GM03348 (cell line): ENCODE data around the gene R3HDM4.
A peak's percentile ranks its signal among the peaks of the same experiment; 100 is the strongest.

Source experiments
- DNase-seq: peaks from one replicate; pipeline ENCODE4 v3.0.0; 2012; ENCODE audit warnings: low spot score

R3HDM4 gene

DNA sequence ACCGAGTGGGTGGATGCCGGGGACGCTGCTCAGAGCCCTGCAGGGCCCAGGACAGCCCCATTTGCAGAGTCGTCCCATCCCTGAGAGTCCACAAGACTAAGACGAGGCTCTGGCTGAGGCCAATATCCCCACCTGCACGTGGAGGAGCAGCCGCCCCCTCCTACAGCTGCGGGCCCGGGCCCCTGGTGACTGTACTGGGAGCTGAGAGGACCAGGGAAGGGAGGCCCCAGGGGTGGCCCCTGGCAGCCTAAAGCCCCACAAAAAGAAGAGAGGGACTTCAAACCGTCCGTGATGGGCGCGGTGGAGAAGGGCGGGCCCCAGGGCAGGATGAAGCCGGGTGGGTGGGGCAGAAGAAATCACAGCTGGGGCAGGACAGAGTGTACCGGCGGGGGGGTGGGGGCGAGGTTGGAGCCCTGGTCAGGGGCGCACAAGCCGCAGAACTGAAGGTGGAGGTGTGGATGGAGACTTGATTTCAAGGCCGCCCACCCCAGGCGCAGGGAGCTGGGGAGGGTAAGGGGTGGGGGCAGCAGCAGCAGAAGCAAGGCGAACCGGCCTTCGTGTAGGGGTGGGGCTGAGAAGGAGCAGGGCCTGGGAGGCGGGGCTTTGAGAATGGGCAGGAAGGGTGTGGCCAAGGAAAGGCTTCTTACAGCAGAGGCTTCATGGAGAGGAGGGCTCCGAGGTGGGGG is 40.6 kb downstream of the R3HDM4 start:
- peak; percentile 64 for DNase-seq

DNA sequence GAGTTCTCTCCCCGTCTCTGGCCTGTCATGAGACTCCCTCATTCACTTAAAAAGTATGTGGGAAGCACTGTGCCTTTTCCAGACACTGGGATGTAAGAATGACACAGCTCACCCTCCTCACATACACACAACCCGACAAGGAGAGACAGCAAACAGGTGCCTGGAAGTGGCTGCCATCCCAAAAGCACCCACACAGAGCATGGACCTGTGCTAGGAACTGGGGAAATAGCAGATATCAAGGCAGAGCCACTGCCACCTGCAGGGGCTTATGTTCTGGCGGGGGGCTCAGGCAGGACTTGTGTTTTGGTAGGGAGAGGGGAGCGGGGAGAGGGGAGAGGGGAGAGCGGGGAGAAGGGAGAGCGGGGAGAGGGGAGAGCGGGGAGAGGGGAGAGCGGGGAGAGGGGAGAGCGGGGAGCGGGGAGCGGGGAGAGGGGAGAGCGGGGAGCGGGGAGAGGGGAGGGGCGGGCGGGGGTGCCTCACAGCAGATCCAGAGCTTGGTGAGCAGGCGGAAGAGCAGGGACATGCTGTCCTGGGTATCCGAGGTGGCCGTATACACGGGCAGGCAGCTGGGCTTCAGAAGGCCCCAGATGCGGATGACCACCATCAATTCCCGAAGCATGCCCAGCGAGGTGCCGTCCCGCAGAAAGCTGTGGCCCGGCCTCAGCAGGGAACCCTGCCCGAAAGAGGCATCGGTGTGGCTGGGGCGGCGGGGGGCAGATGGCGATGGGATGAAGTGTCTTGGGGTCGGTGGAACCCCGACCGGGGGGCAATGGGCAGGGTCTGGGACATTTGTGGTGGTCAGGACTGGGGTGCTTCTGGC is 41.4 kb downstream of the R3HDM4 start:
- no peak for DNase-seq

DNA sequence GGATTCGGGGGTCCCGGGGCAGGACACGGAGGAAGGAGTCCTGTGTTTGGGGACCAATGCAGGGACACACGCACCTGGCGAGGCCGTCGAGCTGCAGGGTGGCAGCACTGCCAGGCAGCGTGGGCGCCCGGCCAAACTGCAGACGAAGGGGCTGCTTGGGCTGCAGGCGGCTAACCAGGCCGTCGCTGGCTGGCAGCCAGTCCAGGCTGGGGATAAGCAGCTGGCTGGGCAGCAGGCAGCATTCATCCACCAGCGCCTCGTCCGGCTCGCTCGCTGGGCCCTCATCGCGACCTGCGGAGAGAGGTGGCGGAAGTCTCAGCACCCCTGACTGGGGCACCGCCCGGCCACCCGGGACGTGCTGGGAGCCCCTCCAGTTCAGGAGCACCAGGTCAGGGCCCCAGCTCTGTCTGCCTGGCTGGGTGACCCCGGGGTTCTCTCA is 42.0 kb downstream of the R3HDM4 start:
- no peak for DNase-seq

DNA sequence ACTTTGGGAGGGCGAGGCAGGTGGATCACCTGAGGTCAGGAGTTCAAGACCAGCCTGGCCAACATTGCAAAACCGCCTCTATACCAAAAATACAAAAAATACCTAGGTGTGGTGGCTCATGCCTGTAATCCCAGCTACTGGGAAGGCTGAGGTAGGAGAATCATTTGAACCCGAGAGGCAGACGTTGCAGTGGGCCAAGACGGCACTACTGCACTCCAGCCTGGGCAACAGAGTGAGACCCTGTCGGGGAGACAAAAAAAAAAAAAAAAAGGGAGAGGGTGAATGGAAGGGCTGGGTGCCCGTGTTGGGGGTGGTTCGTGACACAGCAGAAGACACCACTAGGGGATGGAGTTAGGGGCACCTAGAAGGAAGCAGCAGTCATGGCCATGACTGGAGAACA is 42.7 kb downstream of the R3HDM4 start:
- DNase-seq: no peak

DNA sequence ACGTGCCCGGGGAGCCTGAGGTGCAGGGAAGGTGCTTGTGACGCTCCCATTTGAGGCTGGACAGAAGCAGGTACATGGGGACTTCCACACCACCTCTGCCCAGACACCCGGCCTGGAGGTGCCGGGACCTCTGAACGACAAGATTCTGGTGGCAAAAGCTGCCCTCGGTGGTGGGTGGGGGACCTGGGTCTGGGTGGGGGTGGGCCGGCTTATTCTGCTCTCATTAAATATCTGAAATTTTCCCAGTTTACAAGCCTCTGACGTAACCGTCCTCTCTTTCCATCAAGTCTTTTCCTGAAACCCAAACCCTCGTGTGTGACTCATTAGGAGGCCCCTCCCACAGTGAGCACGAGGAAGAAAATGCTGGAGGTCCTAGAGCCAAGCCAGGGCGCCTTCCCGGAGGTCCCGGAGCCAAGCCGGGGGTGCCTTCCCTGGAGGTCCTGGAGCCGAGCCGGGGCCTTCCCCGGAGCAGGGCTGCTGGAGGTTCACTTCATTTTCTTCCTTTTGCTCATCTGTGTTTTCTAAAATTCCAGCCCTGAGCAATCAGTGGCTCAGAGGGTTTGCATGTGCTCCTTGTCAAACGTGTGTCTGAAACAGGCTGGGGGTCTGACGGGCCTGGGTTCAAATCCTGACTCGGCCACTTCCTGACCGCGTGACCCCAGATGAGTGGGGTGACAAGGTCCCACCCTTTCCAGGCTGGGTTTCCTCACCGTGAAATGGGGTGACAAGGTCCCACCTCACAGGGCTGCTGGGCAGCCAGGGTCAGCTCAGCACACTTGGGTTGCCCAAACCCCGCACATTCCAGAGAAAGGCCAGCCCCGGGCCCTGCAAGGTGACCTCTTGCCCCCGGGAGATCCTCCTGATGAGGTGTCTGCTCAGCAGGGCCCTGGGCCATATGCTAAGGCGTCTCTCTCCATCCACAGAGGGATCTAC is 43.5 kb downstream of the R3HDM4 start:
- peak; percentile 92 for DNase-seq

DNA sequence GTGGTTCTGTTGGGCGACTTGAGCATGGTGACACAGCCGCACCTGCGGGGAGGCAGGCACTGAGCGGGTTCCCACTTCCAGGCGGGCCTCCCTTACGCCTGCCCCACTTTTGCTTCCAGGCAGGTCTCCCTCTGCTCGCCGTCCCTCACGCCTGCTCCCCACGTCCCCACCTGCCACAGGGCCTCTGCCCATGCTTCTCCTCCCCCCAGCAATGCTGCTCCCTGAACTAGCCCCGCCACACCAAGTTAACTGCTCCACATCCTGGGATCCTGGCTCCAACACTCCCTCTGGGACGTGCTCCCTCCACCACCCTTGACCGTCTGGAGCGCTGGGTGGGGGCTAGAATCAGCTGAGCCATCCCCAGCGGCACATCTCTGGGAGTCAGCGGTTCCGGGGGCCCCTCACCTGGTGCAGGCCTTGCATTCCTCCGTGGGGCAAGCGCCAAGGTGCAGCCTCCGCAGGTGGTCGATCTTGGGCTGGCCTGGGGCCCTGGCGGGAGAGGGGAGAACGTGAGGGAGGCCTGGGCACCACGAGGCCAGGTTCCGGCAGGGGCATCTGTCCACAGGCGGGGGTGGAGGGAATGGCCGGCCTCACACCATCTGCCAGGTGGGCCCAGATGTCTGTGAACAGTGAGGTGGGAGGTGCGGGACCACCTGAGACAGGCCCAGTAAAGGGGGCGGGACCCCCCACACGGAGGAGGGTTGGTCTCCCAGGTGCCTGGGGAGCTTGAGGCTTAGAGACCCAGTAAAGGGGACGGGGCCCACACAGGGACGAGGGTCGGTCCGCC is 44.4 kb downstream of the R3HDM4 start:
- DNase-seq: no peak

DNA sequence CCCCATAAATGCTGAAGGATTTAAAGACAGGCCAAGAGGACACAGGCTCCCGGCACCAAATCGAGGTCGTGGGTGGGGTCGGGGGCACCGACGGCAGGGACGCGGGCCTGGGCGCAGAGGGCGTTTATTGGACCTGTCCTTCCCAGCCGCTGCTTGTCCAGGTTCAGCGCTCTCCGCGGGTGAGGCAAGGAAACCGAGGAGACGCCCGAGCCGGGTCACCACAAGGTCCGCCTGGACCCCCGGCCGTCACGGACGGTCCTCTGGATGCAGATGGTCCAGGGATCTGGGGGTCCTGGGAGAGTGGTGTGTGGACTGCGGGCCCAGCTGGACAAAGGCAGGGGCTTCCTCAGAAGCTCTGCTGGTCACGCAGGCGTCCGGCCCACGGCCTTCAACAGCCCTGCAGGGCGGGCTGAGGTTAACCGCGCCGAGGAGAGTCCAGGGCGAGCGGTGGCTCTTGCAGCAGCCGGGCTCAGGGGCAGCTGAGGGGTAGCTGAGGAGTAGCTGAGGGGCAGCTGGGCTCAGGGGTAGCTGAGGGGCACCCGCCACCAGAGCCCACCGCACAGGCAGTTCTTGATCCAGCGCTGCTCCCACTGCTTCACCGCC is 45.1 kb downstream of the R3HDM4 start:
- no peak for DNase-seq

DNA sequence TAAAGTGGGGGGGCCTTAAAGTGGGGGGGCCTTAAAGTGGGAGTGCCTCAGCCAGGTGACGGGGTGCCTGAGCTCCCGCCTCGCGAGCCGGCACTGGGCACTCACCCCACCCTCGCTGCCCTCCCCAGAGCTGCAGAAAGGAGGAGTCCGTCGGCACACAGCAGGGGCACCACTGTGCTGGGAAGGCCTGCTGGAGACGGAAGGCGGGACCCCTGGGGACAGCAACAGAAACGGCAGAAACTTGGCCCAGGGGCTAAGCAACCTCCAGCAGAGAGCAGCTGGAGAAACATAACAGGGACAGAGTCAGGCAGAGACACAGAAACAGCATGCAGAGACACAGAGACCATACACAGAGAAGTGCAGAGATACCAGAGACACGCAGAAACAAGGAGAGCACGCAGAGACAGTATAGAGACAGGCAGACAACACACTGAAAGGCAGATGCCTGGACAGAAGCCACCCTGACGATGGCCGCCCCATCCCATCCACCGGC is 45.7 kb downstream of the R3HDM4 start:
- DNase-seq: no peak

DNA sequence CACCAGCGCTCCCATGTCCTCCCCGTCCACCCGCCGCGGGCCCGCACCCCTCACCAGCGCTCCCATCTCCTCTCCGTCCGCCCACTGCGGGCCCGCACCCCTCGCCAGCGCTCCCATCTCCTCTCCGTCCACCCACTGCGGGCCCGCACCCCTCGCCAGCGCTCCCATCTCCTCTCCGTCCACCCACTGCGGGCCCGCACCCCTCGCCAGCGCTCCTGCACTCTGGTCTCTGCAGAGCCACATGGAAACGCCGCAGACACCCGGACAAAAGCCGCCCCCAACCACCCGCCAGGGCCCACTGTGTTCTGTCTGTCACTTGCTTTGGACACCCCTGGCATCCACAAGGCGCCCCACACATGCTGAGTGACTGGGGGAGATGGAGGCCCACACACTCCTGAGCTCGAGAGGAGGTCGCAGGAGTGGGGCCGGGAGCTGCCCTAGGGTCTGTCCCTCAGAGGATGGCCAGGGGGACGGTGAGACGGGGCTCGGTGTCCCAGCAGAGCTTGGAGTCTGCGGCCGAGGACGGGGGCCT is 46.2 kb downstream of the R3HDM4 start:
- DNase-seq: no peak

DNA sequence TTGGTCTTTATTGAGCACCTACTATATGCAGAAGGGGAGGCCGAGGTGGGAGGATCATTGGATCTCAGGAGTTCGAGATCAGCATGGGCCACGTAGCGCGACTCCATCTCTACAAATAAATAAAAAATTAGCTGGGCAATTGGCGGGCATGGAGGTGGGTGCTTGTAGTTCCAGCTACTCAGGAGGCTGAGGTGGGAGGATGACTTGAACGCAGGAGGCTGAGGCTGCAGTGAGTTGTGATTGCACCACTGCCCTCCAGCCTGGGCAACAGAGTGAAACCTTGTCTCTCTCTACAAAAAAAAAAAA is 49.8 kb downstream of the R3HDM4 start:
- no peak for DNase-seq

DNA sequence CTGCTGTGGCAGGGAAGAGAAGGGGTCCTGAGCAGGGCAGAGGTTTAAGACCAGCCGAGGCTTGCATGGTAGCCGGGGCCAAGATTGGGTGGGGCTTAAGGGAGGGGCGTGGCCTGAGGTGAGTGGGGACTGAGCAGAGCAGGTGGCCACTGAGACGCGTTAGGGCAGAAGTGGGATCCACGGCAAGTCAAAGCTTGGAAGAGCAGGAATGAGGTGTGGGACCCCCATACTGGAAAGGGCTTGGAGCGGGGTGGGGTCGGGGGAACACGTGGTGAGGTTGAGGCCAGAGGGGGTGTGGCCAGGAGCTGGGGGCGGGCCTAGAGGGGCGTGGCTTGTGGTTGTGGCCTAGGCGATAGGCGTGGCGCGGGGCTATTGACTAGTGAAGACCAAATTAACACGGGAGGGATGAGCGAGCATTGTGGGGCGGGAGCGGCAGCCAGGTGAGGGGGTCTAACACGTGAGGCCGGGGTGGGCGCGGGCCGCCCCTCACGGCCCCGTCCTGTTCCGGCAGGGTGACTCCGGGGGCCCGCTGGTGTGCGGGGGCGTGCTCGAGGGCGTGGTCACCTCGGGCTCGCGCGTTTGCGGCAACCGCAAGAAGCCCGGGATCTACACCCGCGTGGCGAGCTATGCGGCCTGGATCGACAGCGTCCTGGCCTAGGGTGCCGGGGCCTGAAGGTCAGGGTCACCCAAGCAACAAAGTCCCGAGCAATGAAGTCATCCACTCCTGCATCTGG is 50.3 kb downstream of the R3HDM4 start:
- DNase-seq: peak; percentile 54

DNA sequence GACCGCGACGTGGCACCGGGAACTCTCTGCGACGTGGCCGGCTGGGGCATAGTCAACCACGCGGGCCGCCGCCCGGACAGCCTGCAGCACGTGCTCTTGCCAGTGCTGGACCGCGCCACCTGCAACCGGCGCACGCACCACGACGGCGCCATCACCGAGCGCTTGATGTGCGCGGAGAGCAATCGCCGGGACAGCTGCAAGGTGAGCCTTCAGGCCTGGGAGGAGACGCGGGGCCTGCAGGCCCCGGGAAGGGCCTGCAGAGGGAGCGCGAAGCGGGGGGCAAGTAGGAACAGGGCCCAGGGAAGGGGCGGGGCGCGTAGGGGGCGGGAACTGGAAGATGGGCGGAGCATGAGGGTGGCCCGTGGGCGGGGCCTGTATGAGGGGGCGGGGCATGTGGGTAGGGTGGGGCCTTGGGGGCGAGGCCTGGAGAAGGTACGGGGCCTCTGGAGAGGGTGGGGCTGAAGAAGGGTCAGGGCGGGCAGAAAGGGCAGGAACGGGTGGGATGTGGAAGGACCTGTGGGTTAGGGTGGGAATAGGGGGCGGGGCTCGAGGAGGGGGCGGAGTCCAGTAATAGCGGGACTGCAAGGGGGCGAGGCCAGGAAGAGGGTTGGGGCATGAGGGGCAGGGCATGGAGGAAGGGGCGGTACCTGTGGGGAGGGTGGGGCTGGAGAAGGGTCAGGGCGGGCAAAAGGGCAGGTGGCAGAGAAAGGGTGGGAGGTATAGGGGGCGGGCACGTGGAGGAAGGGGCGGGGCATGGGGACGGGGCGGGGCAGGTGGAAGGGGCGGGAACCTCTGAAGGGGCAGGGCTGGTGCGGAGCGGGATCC is 51.1 kb downstream of the R3HDM4 start:
- DNase-seq: peak; percentile 64

DNA sequence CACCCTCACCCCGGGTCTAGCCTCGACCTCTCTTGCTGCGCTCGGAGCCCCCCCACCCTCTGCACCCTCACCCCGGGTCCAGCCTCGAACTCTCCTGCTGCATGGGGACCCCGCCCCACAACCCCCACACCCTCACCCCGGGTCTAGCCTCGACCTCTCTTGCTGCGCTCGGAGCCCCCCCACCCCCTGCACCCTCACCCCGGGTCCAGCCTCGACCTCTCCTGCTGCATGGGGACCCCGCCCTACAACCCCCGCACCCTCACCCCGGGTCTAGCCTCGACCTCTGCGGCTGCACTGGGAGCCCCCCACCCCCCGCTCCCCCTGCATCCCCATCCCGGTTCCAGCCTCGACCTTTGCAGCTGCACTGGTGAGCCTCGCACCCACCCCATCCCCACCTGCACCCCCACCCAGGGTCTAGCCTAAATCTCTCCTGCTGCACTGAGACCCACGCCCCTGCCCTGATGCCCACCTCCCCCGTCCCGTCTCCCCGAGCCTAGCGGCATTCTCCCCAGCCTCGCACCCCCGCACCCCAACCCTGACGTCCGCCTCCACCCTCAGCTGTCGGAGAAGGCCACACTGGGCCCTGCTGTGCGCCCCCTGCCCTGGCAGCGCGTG is 51.8 kb downstream of the R3HDM4 start:
- DNase-seq: no peak

DNA sequence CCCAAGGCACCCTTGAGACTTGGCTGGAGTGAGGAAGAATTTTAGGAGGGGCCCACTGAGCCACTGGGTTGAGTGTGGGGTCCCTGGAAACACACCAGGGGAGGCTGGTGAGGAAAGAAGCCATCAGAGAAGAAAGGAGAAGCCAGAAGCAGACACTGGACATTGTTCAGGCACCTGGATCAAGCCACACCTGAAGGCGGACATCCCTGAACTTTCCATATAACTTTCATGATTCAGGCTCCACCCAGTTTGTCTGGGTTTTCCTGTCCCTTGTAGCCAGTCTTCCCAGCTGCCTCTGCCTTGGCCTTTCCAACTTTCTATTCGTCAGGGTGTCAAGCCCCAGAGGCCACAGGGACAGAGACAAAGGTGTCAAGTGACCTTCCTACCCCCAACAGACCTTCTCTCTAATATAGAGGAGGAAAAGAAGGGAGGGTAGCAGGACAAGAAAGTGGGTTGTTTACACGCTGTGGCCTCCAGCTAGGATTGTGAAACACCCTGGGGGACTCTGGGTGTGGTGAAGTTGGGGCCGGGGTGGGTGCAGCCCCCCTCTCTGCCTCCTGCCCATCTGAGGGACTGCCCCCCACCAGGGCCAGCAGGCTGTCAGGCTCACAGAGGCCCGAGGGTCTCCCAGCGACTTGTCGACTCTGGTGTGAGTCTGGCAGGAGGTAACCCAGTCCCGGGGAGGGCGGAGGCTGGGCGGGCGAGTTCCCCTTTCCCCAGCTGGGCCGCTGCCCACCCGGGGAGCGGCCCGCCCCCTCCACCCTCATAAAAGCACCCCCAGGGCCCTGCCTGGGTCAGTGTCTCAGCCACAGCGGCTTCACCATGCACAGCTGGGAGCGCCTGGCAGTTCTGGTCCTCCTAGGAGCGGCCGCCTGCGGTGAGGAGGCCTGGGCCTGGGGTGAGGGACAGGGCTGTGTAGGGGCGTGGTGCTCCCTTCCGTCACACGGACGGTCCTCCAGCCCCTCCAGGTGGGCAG is 53.9 kb downstream of the R3HDM4 start, which contains the start of gene CFD:
Gene CFD (plus strand): TSS at position 797 of the 976 bp plus-strand sequence. CDS start 26 bp downstream, at position 823.
- no peak for DNase-seq

DNA sequence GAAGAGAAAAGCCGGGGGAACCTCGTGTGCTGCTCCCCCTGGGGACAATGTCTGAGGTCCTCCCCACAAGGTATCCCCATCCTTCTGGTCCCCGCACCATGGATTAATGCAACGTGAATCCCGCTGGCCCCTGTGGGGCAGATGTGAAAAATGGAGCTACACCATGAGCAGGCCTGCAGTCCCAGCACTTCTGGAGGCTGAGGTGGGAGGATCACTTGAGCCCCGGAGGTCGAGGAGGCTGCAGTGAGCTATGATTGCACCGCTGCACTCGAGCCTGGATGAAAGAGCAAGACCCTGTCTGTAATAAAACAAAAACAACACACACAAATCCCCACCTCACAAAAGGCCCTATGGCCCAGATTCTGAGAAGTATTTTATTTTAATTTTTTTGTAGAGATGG is 54.7 kb downstream of the R3HDM4 start:
- DNase-seq: no peak

DNA sequence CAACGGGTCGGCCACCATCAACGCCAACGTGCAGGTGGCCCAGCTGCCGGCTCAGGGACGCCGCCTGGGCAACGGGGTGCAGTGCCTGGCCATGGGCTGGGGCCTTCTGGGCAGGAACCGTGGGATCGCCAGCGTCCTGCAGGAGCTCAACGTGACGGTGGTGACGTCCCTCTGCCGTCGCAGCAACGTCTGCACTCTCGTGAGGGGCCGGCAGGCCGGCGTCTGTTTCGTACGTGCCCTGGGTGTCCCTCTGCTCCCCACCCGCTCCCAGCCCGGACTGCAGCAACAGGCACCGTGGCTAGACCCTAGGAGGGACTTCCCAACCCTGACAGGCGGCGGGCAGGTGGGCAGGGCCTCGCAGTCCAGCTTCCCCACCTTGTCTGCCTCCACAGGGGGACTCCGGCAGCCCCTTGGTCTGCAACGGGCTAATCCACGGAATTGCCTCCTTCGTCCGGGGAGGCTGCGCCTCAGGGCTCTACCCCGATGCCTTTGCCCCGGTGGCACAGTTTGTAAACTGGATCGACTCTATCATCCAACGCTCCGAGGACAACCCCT is 57.4 kb downstream of the R3HDM4 start:
- DNase-seq: no peak

DNA sequence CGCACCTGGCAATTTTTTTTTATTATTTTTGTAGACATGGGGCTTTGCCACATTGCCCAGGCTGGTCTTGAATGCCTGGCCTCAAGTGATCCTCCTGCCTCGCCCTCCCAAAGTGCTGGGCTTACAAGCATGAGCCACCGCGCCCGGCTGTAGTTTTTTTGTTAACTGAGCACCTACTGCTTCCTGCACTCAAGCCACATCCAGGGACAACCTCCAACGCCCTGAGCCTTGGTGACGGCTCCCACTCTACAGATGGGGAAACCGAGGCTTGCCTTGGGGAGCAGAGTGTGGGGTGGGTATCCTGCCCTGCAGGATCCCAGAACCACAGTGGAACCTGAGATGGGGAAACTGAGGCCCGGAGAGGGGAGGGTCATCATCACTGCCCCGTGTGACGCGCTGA is 57.9 kb downstream of the R3HDM4 start:
- DNase-seq: no peak
